CD4-positive, alpha-beta T cell (primary cell): ENCODE data around the gene MTHFD2L. TPM values are rescaled to one million over a fixed set of nuclear protein-coding genes. Genes with fewer than 3 reads are reported as not detected.
A peak's percentile ranks its signal among the peaks of the same experiment; 100 is the strongest.
"Not testable (repeated sequence)": the region's sequence is repeated elsewhere in the genome, so short reads cannot be mapped to it uniquely, and the experiment has no call there.

Source experiments
- ATAC-seq: fragments of 200-7000 bp; cut with Tn5 transposase; one replicate; pipeline ENCODE4 v1.10.0; 2022; ENCODE audit warnings: mild to moderate bottlenecking; ENCODE audit not compliant: poor library complexity
- CTCF ChIA-PET: fragments of 350-600 bp; sonication (Branson Sonifier 250); formaldehyde crosslinking; loops from one replicate; lab custom pipeline; 2021; ENCODE audit warnings: antibody characterized with exemption, inconsistent platforms; lab: Charles Lee
- POLR2A ChIA-PET: fragments of 350-600 bp; sonication (Branson Sonifier 250); formaldehyde crosslinking; loops from one replicate; lab custom pipeline; 2021; ENCODE audit warnings: antibody characterized with exemption, inconsistent platforms; lab: Charles Lee
- DNase-seq, 14 experiments: peaks; one replicate each; pipeline ENCODE4 v3.0.0-alpha.2; 2013 to 2020; ENCODE audit warnings: mixed read lengths in 2 of 14
- H3K27ac ChIP-seq, 2 donors: one replicate each; pipeline versions ENCODE4 v1.5.1 to v1.7.0; 2013; ENCODE audit warnings: low read length in 2 of 2, low read depth in 1 of 2, mild to moderate bottlenecking in 1 of 2
- H3K27me3 ChIP-seq, 2 experiments: 1 replicate in 1 of 2; 2 replicates in 1 of 2; pipeline versions ENCODE4 v1.6.1 to v1.7.0; 2013; ENCODE audit warnings: low read length in 2 of 2, control low read depth in 1 of 2, mild to moderate bottlenecking in 1 of 2, moderate library complexity in 1 of 2; ENCODE audit not compliant: insufficient read depth in 2 of 2, control insufficient read depth in 1 of 2
- H3K36me3 ChIP-seq: one replicate; pipeline ENCODE4 v1.6.1; 2013; ENCODE audit warnings: low read length, control low read depth; ENCODE audit not compliant: insufficient read depth
- H3K4me1 ChIP-seq: one replicate; pipeline ENCODE4 v1.6.1; 2013; ENCODE audit warnings: low read length, control low read depth; ENCODE audit not compliant: insufficient read depth
- H3K4me3 ChIP-seq: one replicate; pipeline ENCODE4 v1.5.1; 2013; ENCODE audit warnings: mild to moderate bottlenecking, low read length, moderate library complexity
- H3K9me3 ChIP-seq, 2 experiments: 1 replicate in 1 of 2; 2 replicates in 1 of 2; pipeline versions ENCODE4 v1.6.1 to v1.7.0; 2013; ENCODE audit warnings: low read length in 2 of 2, mild to moderate bottlenecking in 2 of 2, control low read depth in 1 of 2, moderate library complexity in 1 of 2; ENCODE audit not compliant: control insufficient read depth in 1 of 2, insufficient read depth in 1 of 2
- H3K27ac Mint-ChIP-seq: one replicate; pipeline ENCODE4 v1.8.0; 2020; ENCODE audit warnings: mixed read lengths
- H3K27me3 Mint-ChIP-seq: one replicate; pipeline ENCODE4 v1.8.0; 2021; ENCODE audit warnings: mixed read lengths
- H3K36me3 Mint-ChIP-seq: one replicate; pipeline ENCODE4 v1.8.0; 2021; ENCODE audit warnings: low read depth, mixed read lengths
- H3K4me1 Mint-ChIP-seq: one replicate; pipeline ENCODE4 v1.8.0; 2021; ENCODE audit warnings: low read depth, mixed read lengths
- H3K4me3 Mint-ChIP-seq: one replicate; pipeline ENCODE4 v1.8.0; 2020; ENCODE audit warnings: mild to moderate bottlenecking, mixed read lengths
- H3K9me3 Mint-ChIP-seq: one replicate; pipeline ENCODE4 v1.8.0; 2020; ENCODE audit warnings: mixed read lengths
- CTCF ChIP-seq: fragments of 200-600 bp; IDR thresholded peaks from one replicate; pipeline ENCODE4 v1.8.0; 2022; ENCODE audit warnings: antibody characterized with exemption, mild to moderate bottlenecking
- intact Hi-C, 2 experiments: fragments of 100-400 bp; cut with DNase I in 1 of 2; cut with micrococcal nuclease in 1 of 2; formaldehyde crosslinking; loops; one replicate each; pipeline versions ENCODE4 v1.15.1 to v1.9.0; 2023 to 2025; cut with DNase I, micrococcal nuclease
- total RNA-seq, 174 experiments: library from RNA in 2 of 174; stranded (reverse) in 2 of 174; gene quantifications; one replicate each; pipeline ENCODE4 v1.2.3 and lab custom pipeline; 2021 to 2026

The MTHFD2L gene
- total RNA-seq, 2 experiments from 2014 or later, result 13.7 to 14.4 TPM

- no peaks in the 10 kb centered on the region for H3K27me3 Mint-ChIP-seq
- TF ChIP-seq CTCF, result no peak
- Histone ChIP-seq H3K27me3 (no peaks in the 10 kb centered on the region), H3K4me3 (no peak overlapping the region), H3K36me3 (no peaks in the 10 kb centered on the region), H3K27ac (no peak overlapping the region), H3K4me1 (no peaks in the 10 kb centered on the region), H3K9me3 (no peaks in the 10 kb centered on the region)
- ChIA-PET CTCF (no interaction called here), POLR2A (interaction anchor here (0.7 kb wide), 1 partner anchor 1193 kb away, joined by 3 read pairs; no protein-coding TSS in a partner anchor)
- ATAC-seq (no peak), DNase-seq (no peak)
- no peak overlapping the region for H3K27ac Mint-ChIP-seq
- H3K4me1 Mint-ChIP-seq, result no peaks in the 10 kb centered on the region
- intact Hi-C loops, result no loop called here
- H3K9me3 Mint-ChIP-seq, result no peaks in the 10 kb centered on the region
- H3K4me3 Mint-ChIP-seq, result no peak overlapping the region
- peaks cover 37% of the 10 kb centered on the region for H3K36me3 Mint-ChIP-seq
These were observed 47.1 kb downstream of the MTHFD2L start for GRCh38 chr4:74205046-74205445.

- TF ChIP-seq CTCF, result no peak
- no peak overlapping the region for H3K27ac Mint-ChIP-seq
- no peaks in the 10 kb centered on the region for H3K4me1 Mint-ChIP-seq
- H3K4me3 Mint-ChIP-seq, result no peak overlapping the region
- ATAC-seq, result no peak
- H3K27me3 Mint-ChIP-seq, result no peaks in the 10 kb centered on the region
- ChIA-PET CTCF (no interaction called here), POLR2A (interaction anchor here (0.7 kb wide), 1 partner anchor 1192 kb away, joined by 3 read pairs; no protein-coding TSS in a partner anchor)
- Histone ChIP-seq H3K9me3 (no peaks in the 10 kb centered on the region), H3K4me3 (no peak overlapping the region), H3K4me1 (no peaks in the 10 kb centered on the region), H3K36me3 (no peaks in the 10 kb centered on the region), H3K27me3 (no peaks in the 10 kb centered on the region), H3K27ac (no peak overlapping the region)
- H3K36me3 Mint-ChIP-seq, result peaks cover 39% of the 10 kb centered on the region
- intact Hi-C loops, result no loop called here
- no peaks in the 10 kb centered on the region for H3K9me3 Mint-ChIP-seq
- no peak for DNase-seq
These were observed 47.6 kb downstream of the MTHFD2L start for GRCh38 chr4:74205559-74205958.

GRCh38 chr4:74206088-74206825 is 48.3 kb downstream of the MTHFD2L start:
- DNase-seq (peak in 1 of 14 experiments; percentile 5), ATAC-seq (no peak)
- Histone ChIP-seq H3K36me3 (no peaks in the 10 kb centered on the region), H3K27ac (no peak overlapping the region), H3K4me3 (no peak overlapping the region), H3K27me3 (no peaks in the 10 kb centered on the region), H3K9me3 (no peaks in the 10 kb centered on the region), H3K4me1 (no peaks in the 10 kb centered on the region)
- POLR2A ChIA-PET, result no interaction called here
- TF ChIP-seq CTCF, result no peak
- Mint-ChIP-seq H3K9me3 (no peaks in the 10 kb centered on the region), H3K4me3 (no peak overlapping the region), H3K27me3 (no peaks in the 10 kb centered on the region), H3K4me1 (no peaks in the 10 kb centered on the region), H3K36me3 (peaks cover 46% of the 10 kb centered on the region), H3K27ac (no peak overlapping the region)
- CTCF ChIA-PET, result no interaction called here
- intact Hi-C loops, result no loop called here

- CTCF ChIA-PET, result interaction anchor here (1.7 kb wide), 1 partner anchor 14 kb away, joined by 7 read pairs; no protein-coding TSS in a partner anchor
- H3K4me1 ChIP-seq, H3K27ac Mint-ChIP-seq, H3K36me3 ChIP-seq, H3K9me3 ChIP-seq, POLR2A ChIA-PET, H3K4me3 Mint-ChIP-seq, H3K27me3 ChIP-seq, H3K4me1 Mint-ChIP-seq, intact Hi-C loops, H3K27me3 Mint-ChIP-seq, H3K4me3 ChIP-seq, H3K9me3 Mint-ChIP-seq, ATAC-seq, H3K27ac ChIP-seq, DNase-seq: not testable (repeated sequence)
- peaks cover 44% of the 10 kb centered on the region for H3K36me3 Mint-ChIP-seq
These were observed 56.7 kb downstream of the MTHFD2L start for GRCh38 chr4:74214457-74215159.

- H3K4me3 Mint-ChIP-seq, ATAC-seq, intact Hi-C loops, H3K4me3 ChIP-seq, H3K9me3 ChIP-seq, H3K27ac ChIP-seq, H3K4me1 Mint-ChIP-seq, H3K4me1 ChIP-seq, H3K36me3 ChIP-seq, DNase-seq, H3K9me3 Mint-ChIP-seq, H3K27ac Mint-ChIP-seq, POLR2A ChIA-PET, H3K27me3 ChIP-seq, H3K27me3 Mint-ChIP-seq: not testable (repeated sequence)
- CTCF ChIA-PET, result interaction anchor here (1.7 kb wide), 1 partner anchor 13 kb away, joined by 7 read pairs; no protein-coding TSS in a partner anchor
- H3K36me3 Mint-ChIP-seq, result peaks cover 40% of the 10 kb centered on the region
These were observed 57.3 kb downstream of the MTHFD2L start for GRCh38 chr4:74215236-74215635.
